Measurements from ENCODE around the gene ACVR1.

The ACVR1 gene

DNA sequence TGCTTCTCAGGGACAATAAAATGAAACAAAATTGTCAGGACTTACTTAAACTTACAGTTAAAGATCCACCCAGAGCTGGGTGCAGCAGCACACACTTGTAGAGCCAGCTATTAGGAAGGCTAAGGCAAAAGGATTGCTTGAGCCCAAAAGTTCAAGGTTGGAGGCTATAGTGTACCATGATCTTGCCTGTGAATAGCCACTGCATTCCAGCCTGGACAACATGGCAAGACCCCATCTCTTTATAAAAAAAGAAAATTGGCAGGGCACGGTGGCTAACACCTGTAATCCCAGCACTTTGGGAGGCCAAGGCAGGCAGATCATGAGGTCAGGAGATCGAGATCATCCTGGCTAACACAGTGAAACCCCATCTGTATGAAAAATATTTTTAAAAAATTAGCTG, 34.6 kb downstream of the ACVR1 start:
- H3K9ac ChIP-seq (ENCODE audit: low read depth, low read length): no peak overlapping the region
- H3K27me3 ChIP-seq (ENCODE audit: insufficient read depth, low read length, poor library complexity): no peaks in the 10 kb centered on the region
- no peaks in the 10 kb centered on the region for H3K36me3 ChIP-seq (ENCODE audit: insufficient read depth, low read length)
- TF ChIP-seq, protein P1, sequence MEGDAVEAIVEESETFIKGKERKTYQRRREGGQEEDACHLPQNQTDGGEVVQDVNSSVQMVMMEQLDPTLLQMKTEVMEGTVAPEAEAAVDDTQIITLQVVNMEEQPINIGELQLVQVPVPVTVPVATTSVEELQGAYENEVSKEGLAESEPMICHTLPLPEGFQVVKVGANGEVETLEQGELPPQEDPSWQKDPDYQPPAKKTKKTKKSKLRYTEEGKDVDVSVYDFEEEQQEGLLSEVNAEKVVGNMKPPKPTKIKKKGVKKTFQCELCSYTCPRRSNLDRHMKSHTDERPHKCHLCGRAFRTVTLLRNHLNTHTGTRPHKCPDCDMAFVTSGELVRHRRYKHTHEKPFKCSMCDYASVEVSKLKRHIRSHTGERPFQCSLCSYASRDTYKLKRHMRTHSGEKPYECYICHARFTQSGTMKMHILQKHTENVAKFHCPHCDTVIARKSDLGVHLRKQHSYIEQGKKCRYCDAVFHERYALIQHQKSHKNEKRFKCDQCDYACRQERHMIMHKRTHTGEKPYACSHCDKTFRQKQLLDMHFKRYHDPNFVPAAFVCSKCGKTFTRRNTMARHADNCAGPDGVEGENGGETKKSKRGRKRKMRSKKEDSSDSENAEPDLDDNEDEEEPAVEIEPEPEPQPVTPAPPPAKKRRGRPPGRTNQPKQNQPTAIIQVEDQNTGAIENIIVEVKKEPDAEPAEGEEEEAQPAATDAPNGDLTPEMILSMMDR (IDR thresholded peaks at IDR 0.05; ENCODE audit: borderline replicate concordance, extremely low read depth, low read length, poor library complexity, severe bottlenecking): no peak
- TF ChIP-seq EZH2 (IDR thresholded peaks at IDR 0.05; ENCODE audit: borderline replicate concordance, low read depth, low read length, severe bottlenecking): no peak
- no peak overlapping the region for H2AFZ ChIP-seq (ENCODE audit: low read depth, low read length)
- no peak overlapping the region for H3K4me2 ChIP-seq (ENCODE audit: insufficient read depth, low read length)
- no peak overlapping the region for H3K27ac ChIP-seq (ENCODE audit: low read length)
- no peak overlapping the region for H3K4me3 ChIP-seq (ENCODE audit: low read depth in 1 of 2, low read length in 2 of 2)
- H4K20me1 ChIP-seq (ENCODE audit: insufficient read depth, low read length): no peaks in the 10 kb centered on the region
- DNase-seq: no peak
- ATAC-seq (ENCODE audit: insufficient read depth, low read depth): no peak
- H3K4me1 ChIP-seq (ENCODE audit: insufficient read depth, low read length): no peaks in the 10 kb centered on the region
- H3K79me2 ChIP-seq (ENCODE audit: insufficient read depth, low read length): no peaks in the 10 kb centered on the region
- H3K9me3 ChIP-seq (ENCODE audit: insufficient read depth, low read length, severe bottlenecking): no peaks in the 10 kb centered on the region

DNA sequence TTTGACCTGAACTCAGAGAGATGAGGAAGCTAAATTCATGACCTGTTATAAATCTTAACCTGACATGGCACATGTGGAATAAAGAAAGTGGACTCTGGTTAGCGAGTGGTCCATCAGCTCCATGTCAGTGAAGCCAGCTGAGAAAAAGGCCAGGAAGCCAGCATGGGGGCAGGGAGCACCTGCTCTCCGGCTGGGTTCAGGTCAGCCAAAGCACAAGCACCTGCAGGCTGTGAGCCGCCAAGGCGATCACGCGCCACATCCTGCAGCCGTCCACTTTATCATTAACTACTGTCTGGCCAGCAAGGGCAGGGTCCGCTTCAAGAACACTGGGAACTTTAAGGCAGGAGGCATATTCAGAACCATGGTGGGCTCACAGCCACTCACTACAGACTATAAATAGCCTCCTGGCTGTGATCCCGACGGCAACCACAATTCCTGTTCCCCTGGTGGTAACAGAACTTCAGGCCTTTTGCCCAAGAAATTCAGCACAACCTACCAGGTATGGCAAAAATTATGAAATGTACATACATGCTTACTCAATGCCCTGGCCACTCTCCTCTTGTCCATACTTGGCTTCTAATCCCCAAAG, 35.5 kb downstream of the ACVR1 start:
- no peaks in the 10 kb centered on the region for H4K20me1 ChIP-seq (ENCODE audit: insufficient read depth, low read length)
- H3K9me3 ChIP-seq (ENCODE audit: insufficient read depth, low read length, severe bottlenecking): no peaks in the 10 kb centered on the region
- no peaks in the 10 kb centered on the region for H3K79me2 ChIP-seq (ENCODE audit: insufficient read depth, low read length)
- no peaks in the 10 kb centered on the region for H3K36me3 ChIP-seq (ENCODE audit: insufficient read depth, low read length)
- DNase-seq (no peak), ATAC-seq (ENCODE audit: insufficient read depth, low read depth) (no peak)
- H3K27me3 ChIP-seq (ENCODE audit: insufficient read depth, low read length, poor library complexity): no peaks in the 10 kb centered on the region
- no peak overlapping the region for H3K9ac ChIP-seq (ENCODE audit: low read depth, low read length)
- no peak for TF ChIP-seq EZH2 (IDR thresholded peaks at IDR 0.05; ENCODE audit: borderline replicate concordance, low read depth, low read length, severe bottlenecking)
- TF ChIP-seq, protein P1 (IDR thresholded peaks at IDR 0.05; ENCODE audit: borderline replicate concordance, extremely low read depth, low read length, poor library complexity, severe bottlenecking): no peak
- H3K4me1 ChIP-seq (ENCODE audit: insufficient read depth, low read length): no peaks in the 10 kb centered on the region
- H3K4me2 ChIP-seq (ENCODE audit: insufficient read depth, low read length): no peak overlapping the region
- H3K27ac ChIP-seq (ENCODE audit: low read length): no peak overlapping the region
- no peak overlapping the region for H3K4me3 ChIP-seq (ENCODE audit: low read depth in 1 of 2, low read length in 2 of 2)
- no peak overlapping the region for H2AFZ ChIP-seq (ENCODE audit: low read depth, low read length)

DNA sequence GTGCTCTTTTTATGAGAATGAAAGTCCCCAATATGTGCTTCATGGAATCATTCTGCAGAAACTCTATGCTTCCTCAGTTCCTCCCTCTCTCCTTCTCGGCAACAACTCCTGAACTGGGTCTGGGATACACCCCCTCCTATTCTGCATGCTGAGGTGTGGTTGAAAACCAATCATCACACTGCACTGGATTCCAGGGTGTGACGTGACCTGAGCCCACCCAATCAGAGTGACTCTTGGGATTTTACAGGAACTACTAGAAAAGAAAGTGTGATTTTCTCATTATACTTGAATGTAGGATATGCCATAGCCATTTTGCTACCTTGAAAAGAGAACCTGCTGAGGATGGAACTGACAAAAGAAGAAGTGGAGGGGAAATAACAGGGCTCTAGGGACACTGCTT, 36.3 kb downstream of the ACVR1 start:
- ATAC-seq (ENCODE audit: insufficient read depth, low read depth) (no peak), DNase-seq (no peak)
- Histone ChIP-seq H4K20me1 (ENCODE audit: insufficient read depth, low read length) (no peaks in the 10 kb centered on the region), H3K79me2 (ENCODE audit: insufficient read depth, low read length) (no peaks in the 10 kb centered on the region), H3K4me3 (ENCODE audit: low read depth in 1 of 2, low read length in 2 of 2) (no peak overlapping the region), H3K4me1 (ENCODE audit: insufficient read depth, low read length) (no peaks in the 10 kb centered on the region), H2AFZ (ENCODE audit: low read depth, low read length) (no peak overlapping the region), H3K9ac (ENCODE audit: low read depth, low read length) (no peak overlapping the region), H3K36me3 (ENCODE audit: insufficient read depth, low read length) (no peaks in the 10 kb centered on the region), H3K9me3 (ENCODE audit: insufficient read depth, low read length, severe bottlenecking) (no peaks in the 10 kb centered on the region), H3K27ac (ENCODE audit: low read length) (no peak overlapping the region), H3K27me3 (ENCODE audit: insufficient read depth, low read length, poor library complexity) (no peaks in the 10 kb centered on the region), H3K4me2 (ENCODE audit: insufficient read depth, low read length) (no peak overlapping the region)
- TF ChIP-seq, protein P1 (IDR thresholded peaks at IDR 0.05; ENCODE audit: borderline replicate concordance, extremely low read depth, low read length, poor library complexity, severe bottlenecking): no peak
- no peak for TF ChIP-seq EZH2 (IDR thresholded peaks at IDR 0.05; ENCODE audit: borderline replicate concordance, low read depth, low read length, severe bottlenecking)
